ENCODE measurements around the gene FOXC1.

Gene FOXC1

GRCh38 chr6:1577896-1578745 lies 31.6 kb upstream of the FOXC1 start:
- no peak for TF ChIP-seq GATA2 (IDR thresholded peaks at IDR 0.05; ENCODE audit: low read depth, low read length)
- TF ChIP-seq GATA3 (IDR thresholded peaks at IDR 0.05; ENCODE audit: low read depth, low read length): no peak

GRCh38 chr6:1579096-1579495 lies 30.6 kb upstream of the FOXC1 start:
- TF ChIP-seq GATA3 (IDR thresholded peaks at IDR 0.05; ENCODE audit: low read depth, low read length) (no peak), GATA2 (IDR thresholded peaks at IDR 0.05; ENCODE audit: low read depth, low read length) (no peak)

GRCh38 chr6:1580109-1580508 lies 29.6 kb upstream of the FOXC1 start:
- TF ChIP-seq GATA3 (IDR thresholded peaks at IDR 0.05; ENCODE audit: low read depth, low read length) (no peak), GATA2 (IDR thresholded peaks at IDR 0.05; ENCODE audit: low read depth, low read length) (no peak)

- TF ChIP-seq GATA3 (IDR thresholded peaks at IDR 0.05; ENCODE audit: low read depth, low read length): no peak
- TF ChIP-seq GATA2 (IDR thresholded peaks at IDR 0.05; ENCODE audit: low read depth, low read length): no peak
These were observed 29.1 kb upstream of the FOXC1 start for GRCh38 chr6:1580585-1580984.

- TF ChIP-seq GATA3 (IDR thresholded peaks at IDR 0.05; ENCODE audit: low read depth, low read length): no peak
- TF ChIP-seq GATA2 (IDR thresholded peaks at IDR 0.05; ENCODE audit: low read depth, low read length): no peak
These were observed 28.4 kb upstream of the FOXC1 start for GRCh38 chr6:1581120-1581991.

GRCh38 chr6:1584146-1584545 lies 25.6 kb upstream of the FOXC1 start:
- no peak for TF ChIP-seq GATA2 (IDR thresholded peaks at IDR 0.05; ENCODE audit: low read depth, low read length)
- no peak for TF ChIP-seq GATA3 (IDR thresholded peaks at IDR 0.05; ENCODE audit: low read depth, low read length)

GRCh38 chr6:1584996-1585668 lies 24.6 kb upstream of the FOXC1 start:
- TF ChIP-seq GATA3 (IDR thresholded peaks at IDR 0.05; ENCODE audit: low read depth, low read length) (no peak), GATA2 (IDR thresholded peaks at IDR 0.05; ENCODE audit: low read depth, low read length) (no peak)

GRCh38 chr6:1585669-1586049 lies 24.1 kb upstream of the FOXC1 start:
- TF ChIP-seq GATA2 (IDR thresholded peaks at IDR 0.05; ENCODE audit: low read depth, low read length) (no peak), GATA3 (IDR thresholded peaks at IDR 0.05; ENCODE audit: low read depth, low read length) (no peak)

- TF ChIP-seq GATA2 (IDR thresholded peaks at IDR 0.05; ENCODE audit: low read depth, low read length): no peak
- no peak for TF ChIP-seq GATA3 (IDR thresholded peaks at IDR 0.05; ENCODE audit: low read depth, low read length)
These were observed 23.5 kb upstream of the FOXC1 start for GRCh38 chr6:1586256-1586655.

- TF ChIP-seq GATA2 (IDR thresholded peaks at IDR 0.05; ENCODE audit: low read depth, low read length) (no peak), GATA3 (IDR thresholded peaks at IDR 0.05; ENCODE audit: low read depth, low read length) (no peak)
These were observed 22.8 kb upstream of the FOXC1 start for GRCh38 chr6:1586861-1587450.

GRCh38 chr6:1587546-1587945 lies 22.2 kb upstream of the FOXC1 start:
- no peak for TF ChIP-seq GATA3 (IDR thresholded peaks at IDR 0.05; ENCODE audit: low read depth, low read length)

- no peak for TF ChIP-seq GATA3 (IDR thresholded peaks at IDR 0.05; ENCODE audit: low read depth, low read length)
- no peak for TF ChIP-seq GATA2 (IDR thresholded peaks at IDR 0.05; ENCODE audit: low read depth, low read length)
These were observed 21.7 kb upstream of the FOXC1 start for GRCh38 chr6:1587977-1588376.

- TF ChIP-seq GATA2 (IDR thresholded peaks at IDR 0.05; ENCODE audit: low read depth, low read length): no peak
- TF ChIP-seq GATA3 (IDR thresholded peaks at IDR 0.05; ENCODE audit: low read depth, low read length): no peak
These were observed 20.5 kb upstream of the FOXC1 start for GRCh38 chr6:1589208-1589607.

GRCh38 chr6:1590580-1590979 lies 19.1 kb upstream of the FOXC1 start:
- no peak for TF ChIP-seq GATA3 (IDR thresholded peaks at IDR 0.05; ENCODE audit: low read depth, low read length)
- TF ChIP-seq GATA2 (IDR thresholded peaks at IDR 0.05; ENCODE audit: low read depth, low read length): no peak

Data from SH-SY5Y (cell line).